HepG2 (cell line): Measurements from ENCODE around the gene EZH1. TPM values are rescaled to one million over a fixed set of nuclear protein-coding genes. Genes with fewer than 3 reads are reported as not detected.

Experiments
- DNMT3B ChIP-seq: conservative IDR thresholded peaks from 2 replicates; pipeline ENCODE4 v1.6.1; 2016; ENCODE audit warnings: missing biosample characterization, control low read depth
- HBP1 ChIP-seq: IDR thresholded peaks from 2 replicates; pipeline ENCODE4 v1.6.1; 2016; ENCODE audit warnings: low read depth, control low read depth
- KLF16 ChIP-seq, 2 experiments: sonication (generic) in 1 of 2; formaldehyde crosslinking in 1 of 2; IDR thresholded peaks; 2 replicates each; pipeline versions ENCODE4 v1.6.1 to v1.8.0; 2016 to 2023; ENCODE audit warnings: missing genetic modification reagents in 2 of 2, missing compliant biosample characterization in 1 of 2
- MAFK ChIP-seq, 2 experiments: IDR thresholded peaks in 1 of 2; conservative IDR thresholded peaks in 1 of 2; 2 replicates each; pipeline ENCODE4 v1.6.1; 2011; ENCODE audit warnings: improper control_type of control experiment in 2 of 2, low read length in 2 of 2
- MNT ChIP-seq: fragments of 450-650 bp; IDR thresholded peaks from 2 replicates; pipeline ENCODE4 v1.6.1; 2016
- PAXIP1 ChIP-seq: sonication (generic); formaldehyde crosslinking; conservative IDR thresholded peaks from 2 replicates; pipeline ENCODE4 v1.4.0; 2020; ENCODE audit warnings: mild to moderate bottlenecking, missing genetic modification reagents, moderate library complexity
- RBM39 ChIP-seq: fragments of 200-400 bp; formaldehyde crosslinking; IDR thresholded peaks from one replicate; pipeline ENCODE4 v1.6.1; 2018; ENCODE audit warnings: antibody characterized with exemption, mild to moderate bottlenecking, low read depth, low read length; ENCODE audit not compliant: poor library complexity, severe bottlenecking
- SMC3 ChIP-seq: IDR thresholded peaks from 2 replicates; pipeline ENCODE4 v1.6.1; 2011; ENCODE audit warnings: low read length, improper control_type of control experiment
- SP4 ChIP-seq: sonication (generic); formaldehyde crosslinking; IDR thresholded peaks from 2 replicates; pipeline ENCODE4 v1.8.1; 2023; ENCODE audit warnings: mild to moderate bottlenecking, missing genetic modification reagents
- TEAD2 ChIP-seq: sonication (generic); formaldehyde crosslinking; IDR thresholded peaks from 2 replicates; pipeline ENCODE4 v1.9.0; 2021; ENCODE audit warnings: missing genetic modification reagents
- U2AF1 ChIP-seq: fragments of 200-400 bp; formaldehyde crosslinking; optimal IDR thresholded peaks from 2 replicates; pipeline ENCODE3; 2017; ENCODE audit warnings: mild to moderate bottlenecking, low read depth, low read length
- U2AF2 ChIP-seq: fragments of 200-400 bp; formaldehyde crosslinking; IDR thresholded peaks from 2 replicates; pipeline ENCODE4 v1.6.1; 2017; ENCODE audit warnings: low read depth, mild to moderate bottlenecking, low read length
- ZBTB42 ChIP-seq: sonication (generic); formaldehyde crosslinking; IDR thresholded peaks from 2 replicates; pipeline ENCODE4 v1.5.0; 2020; ENCODE audit warnings: mild to moderate bottlenecking, missing genetic modification reagents
- ZBTB44 ChIP-seq: sonication (generic); formaldehyde crosslinking; IDR thresholded peaks from 2 replicates; pipeline ENCODE4 v1.4.0; 2020; ENCODE audit warnings: missing genetic modification reagents
- ZMAT5 ChIP-seq: sonication (generic); formaldehyde crosslinking; IDR thresholded peaks from 2 replicates; pipeline ENCODE4 v1.5.0; 2020; ENCODE audit warnings: mild to moderate bottlenecking, low read depth, missing genetic modification reagents, borderline replicate concordance
- ZNF24 ChIP-seq: fragments of 450-650 bp; IDR thresholded peaks from 2 replicates; pipeline ENCODE4 v1.6.1; 2017; ENCODE audit warnings: antibody characterized with exemption, mild to moderate bottlenecking
- ZNF296 ChIP-seq: sonication (generic); formaldehyde crosslinking; conservative IDR thresholded peaks from 2 replicates; pipeline ENCODE4 v1.5.0; 2020; ENCODE audit warnings: mild to moderate bottlenecking, missing genetic modification reagents
- ZNF530 ChIP-seq: sonication (generic); formaldehyde crosslinking; IDR thresholded peaks from 2 replicates; pipeline ENCODE4 v1.5.0; 2020; ENCODE audit warnings: low read depth, mild to moderate bottlenecking, missing genetic modification reagents
- ZNF556 ChIP-seq: sonication (generic); formaldehyde crosslinking; IDR thresholded peaks from 2 replicates; pipeline ENCODE4 v1.4.0; 2020; ENCODE audit warnings: mild to moderate bottlenecking, missing genetic modification reagents, borderline replicate concordance
- ZNF607 ChIP-seq: sonication (generic); formaldehyde crosslinking; IDR thresholded peaks from 2 replicates; pipeline ENCODE4 v1.5.1; 2020; ENCODE audit warnings: missing genetic modification reagents, mild to moderate bottlenecking, borderline replicate concordance
- polyA plus RNA-seq, 8 experiments: library from polyadenylated mRNA; depleted of rRNA in 3 of 8; stranded (reverse) in 7 of 8; unstranded in 1 of 8; fragments of >200 nt; fragmentation: Illumina TruSeq in 4 of 8; extraction: Trizol in 4 of 8; gene quantifications; 2 replicates each; pipeline versions ENCODE4 v1.2.1 to v1.2.3, GENCODE V29; 2011 to 2016; ENCODE audit warnings: low read depth in 4 of 8, missing spikeins in 1 of 8, mixed read lengths in 1 of 8; ENCODE audit not compliant: insufficient read depth in 1 of 8
- total RNA-seq, 5 experiments: library from RNA; depleted of rRNA; stranded (reverse); fragments of >200 nt; fragmentation: Illumina TruSeq; extraction: Trizol; gene quantifications; 2 replicates each; pipeline ENCODE4 v1.2.3, GENCODE V29; 2016; ENCODE audit warnings: low read depth in 1 of 5

EZH1 gene
- total and polyA plus RNA-seq, 2 of the 13 experiments (the other 11 are each of a cell fraction or from before 2014, with no cell fraction given) = 11.6 to 24.0 TPM

GRCh38 chr17:42677921-42678781 is 66.7 kb downstream of the EZH1 start (continued):
- TF ChIP-seq ZNF607 (CRISPR knock-in tag) = 0 out of 2 replicates have a peak, but pooled peaks have one; percentile 22
- no peak for TF ChIP-seq TEAD2 (CRISPR knock-in tag)
- no peak for TF ChIP-seq SMC3
- no peak for TF ChIP-seq DNMT3B (CRISPR knock-in tag)
- peak in 1 of 2 experiments; percentile 93; a peak in 2 of 4 replicates for TF ChIP-seq KLF16 (CRISPR knock-in tag; IDR thresholded peaks at IDR 0.05)
- no peak for TF ChIP-seq ZNF24
- TF ChIP-seq SP4 = peak; percentile 70
- TF ChIP-seq U2AF2 = no peak
- 0 out of 2 replicates have a peak, but pooled peaks have one; percentile 23 for TF ChIP-seq HBP1 (CRISPR knock-in tag)
- 0 out of 2 replicates have a peak, but pooled peaks have one; percentile 4 for TF ChIP-seq ZNF556 (CRISPR knock-in tag)
- no peak for TF ChIP-seq U2AF1
- no peak for TF ChIP-seq ZNF530 (CRISPR knock-in tag)
- TF ChIP-seq MAFK (conservative IDR thresholded peaks at IDR 0.05 in 1 of 2, IDR thresholded peaks at IDR 0.05 in 1 of 2; ENCODE audit: low read length in 2 of 2) = peak; percentile 98 to 99
- TF ChIP-seq MNT = peak; percentile 62
- TF ChIP-seq RBM39 = peak; percentile 92
- no peak for TF ChIP-seq ZNF296
- no peak for TF ChIP-seq ZBTB42 (CRISPR knock-in tag)
- TF ChIP-seq PAXIP1 = peak; percentile 44; the same call in 1 of the 2 replicates
- TF ChIP-seq ZBTB44 (CRISPR knock-in tag) = peak; percentile 77; the same call in 1 of the 2 replicates
- TF ChIP-seq ZMAT5 = no peak
